NCI-H82 (cell line): ENCODE results near the gene TNFRSF12A.
"Not testable (repeated sequence)": the region's sequence is repeated elsewhere in the genome, so short reads cannot be mapped to it uniquely, and the experiment has no call there.

Source experiments
- DNase-seq: peaks from one replicate; lab custom pipeline; 2025; lab: John Stamatoyannopoulos, UW

Gene TNFRSF12A

DNA sequence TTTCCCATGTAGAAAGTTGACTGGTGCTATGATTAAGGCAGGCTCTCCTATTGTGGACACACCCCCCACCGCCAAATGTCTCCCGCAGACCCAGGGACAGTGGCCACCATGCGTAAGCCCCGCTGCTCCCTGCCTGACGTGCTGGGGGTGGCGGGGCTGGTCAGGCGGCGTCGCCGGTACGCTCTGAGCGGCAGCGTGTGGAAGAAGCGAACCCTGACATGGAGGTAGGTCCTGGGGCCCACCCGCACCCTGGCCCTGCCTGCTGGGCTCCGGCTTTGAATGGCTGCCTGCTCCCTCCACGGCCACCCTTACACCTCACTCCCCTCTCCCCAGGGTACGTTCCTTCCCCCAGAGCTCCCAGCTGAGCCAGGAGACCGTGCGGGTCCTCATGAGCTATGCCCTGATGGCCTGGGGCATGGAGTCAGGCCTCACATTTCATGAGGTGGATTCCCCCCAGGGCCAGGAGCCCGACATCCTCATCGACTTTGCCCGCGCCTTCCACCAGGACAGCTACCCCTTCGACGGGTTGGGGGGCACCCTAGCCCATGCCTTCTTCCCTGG, 29.8 kb downstream of the TNFRSF12A start:
- DNase-seq: no peak

DNA sequence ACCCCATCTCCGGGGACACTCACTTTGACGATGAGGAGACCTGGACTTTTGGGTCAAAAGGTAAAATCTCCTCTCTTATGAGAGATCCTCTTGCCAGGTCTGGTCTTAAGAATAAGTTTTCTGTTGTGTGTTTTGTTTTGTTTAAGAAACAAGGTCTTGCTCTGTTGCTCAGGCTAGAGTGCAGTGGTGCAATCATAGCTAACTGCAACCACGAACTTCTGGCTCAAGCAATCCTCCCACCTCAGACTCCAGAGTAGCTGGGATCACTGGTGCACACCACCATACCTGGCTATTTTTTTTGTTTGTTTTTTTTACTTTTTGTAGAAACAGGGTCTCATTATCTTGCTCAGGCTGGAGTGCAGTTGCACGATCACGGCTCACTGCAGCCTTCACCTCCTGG, 30.3 kb downstream of the TNFRSF12A start:
- no peak for DNase-seq

DNA sequence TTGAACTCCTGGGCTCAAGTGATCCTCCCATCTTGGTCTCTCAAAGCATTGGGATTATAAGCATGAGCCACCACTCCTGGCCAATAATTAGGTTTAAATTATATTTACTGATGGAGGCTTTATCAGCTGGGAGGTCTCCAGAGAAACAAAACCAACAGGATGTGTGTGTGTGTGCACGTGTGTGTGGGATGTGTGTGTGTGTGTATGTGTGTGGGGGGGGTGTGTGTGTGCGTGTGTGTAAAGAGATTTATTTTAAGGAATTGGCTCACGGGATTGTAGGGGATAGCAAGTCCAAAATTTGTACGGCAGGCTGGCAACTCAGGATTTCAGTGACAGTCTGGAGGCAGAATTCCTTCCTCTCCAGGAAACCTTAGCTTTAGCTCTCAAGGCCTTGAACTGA, 30.8 kb downstream of the TNFRSF12A start:
- DNase-seq: no peak

DNA sequence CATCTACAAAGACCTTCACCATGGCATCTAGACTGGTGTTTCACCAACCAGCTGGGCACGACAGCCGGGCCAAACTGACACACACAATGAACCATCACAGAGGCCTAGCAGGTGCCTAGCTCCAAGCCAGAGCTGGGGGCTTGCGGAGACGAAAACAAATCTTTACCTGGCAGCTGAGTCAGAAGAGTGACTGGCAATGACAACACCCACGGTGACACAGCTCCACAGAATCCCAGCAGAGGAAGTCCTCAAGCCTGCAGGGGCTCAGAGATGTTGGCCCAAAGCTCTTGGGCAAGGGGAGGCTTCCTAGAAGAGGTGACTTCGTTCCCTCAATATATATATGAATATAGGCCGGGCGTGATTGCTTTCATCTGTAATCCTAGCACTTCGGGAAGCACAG, 31.3 kb downstream of the TNFRSF12A start:
- no peak for DNase-seq

DNA sequence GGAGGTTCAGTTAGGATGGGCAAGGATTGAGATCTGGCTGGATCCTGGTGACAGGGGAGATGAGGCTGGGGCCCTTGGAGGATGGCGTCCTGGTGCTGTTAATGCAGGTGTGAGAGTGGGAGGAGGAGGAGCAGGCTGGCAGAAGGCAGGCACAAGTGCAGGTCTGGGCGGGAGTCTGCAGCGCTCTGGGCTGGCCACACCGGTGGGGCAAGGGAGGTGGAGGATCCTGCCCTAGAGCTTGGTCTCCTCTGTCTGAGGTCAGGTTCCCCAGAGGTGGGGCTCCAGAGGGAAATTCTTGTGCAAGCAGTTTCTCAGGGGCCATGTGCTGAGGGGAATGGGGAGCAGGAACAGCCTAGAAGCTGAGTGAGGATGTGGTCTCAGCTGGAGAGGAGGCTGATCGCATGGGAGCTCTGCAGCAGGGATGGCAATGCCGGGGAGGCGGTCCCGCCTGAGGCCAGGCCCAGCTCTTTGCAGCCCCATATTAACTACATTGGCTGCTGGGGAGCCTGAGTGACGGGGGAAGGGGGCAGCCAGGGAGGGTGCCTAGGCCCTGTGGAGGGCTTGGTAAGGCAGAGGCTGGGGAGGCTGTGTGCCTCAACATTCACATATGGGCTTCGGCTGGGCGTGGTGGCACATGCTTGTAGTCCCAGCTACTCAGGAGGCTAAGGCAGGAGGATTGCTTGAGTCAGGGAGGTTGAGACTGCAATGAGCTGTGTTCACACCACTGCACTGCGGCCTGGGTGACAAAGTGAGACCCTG, 32.6 kb downstream of the TNFRSF12A start:
- not testable (repeated sequence) for DNase-seq

DNA sequence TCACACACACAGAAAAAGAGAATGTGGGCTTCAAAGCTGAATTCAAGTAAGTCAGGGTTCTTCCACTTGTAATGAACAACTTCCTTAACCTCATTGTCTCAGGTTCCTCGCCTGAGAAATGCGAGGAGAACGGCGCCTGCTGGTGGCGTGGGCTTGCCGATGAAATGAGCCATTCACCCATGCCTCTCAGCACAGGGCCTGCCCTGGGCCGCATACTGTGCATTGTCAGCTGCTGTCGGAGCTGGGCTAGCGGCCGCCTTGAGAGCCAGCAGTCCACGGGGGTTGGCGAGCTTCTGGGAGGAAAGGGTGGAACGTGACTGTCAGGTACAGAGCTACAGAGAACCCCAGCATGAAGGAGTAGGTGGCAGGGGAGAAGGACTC, 33.2 kb downstream of the TNFRSF12A start:
- not testable (repeated sequence) for DNase-seq

DNA sequence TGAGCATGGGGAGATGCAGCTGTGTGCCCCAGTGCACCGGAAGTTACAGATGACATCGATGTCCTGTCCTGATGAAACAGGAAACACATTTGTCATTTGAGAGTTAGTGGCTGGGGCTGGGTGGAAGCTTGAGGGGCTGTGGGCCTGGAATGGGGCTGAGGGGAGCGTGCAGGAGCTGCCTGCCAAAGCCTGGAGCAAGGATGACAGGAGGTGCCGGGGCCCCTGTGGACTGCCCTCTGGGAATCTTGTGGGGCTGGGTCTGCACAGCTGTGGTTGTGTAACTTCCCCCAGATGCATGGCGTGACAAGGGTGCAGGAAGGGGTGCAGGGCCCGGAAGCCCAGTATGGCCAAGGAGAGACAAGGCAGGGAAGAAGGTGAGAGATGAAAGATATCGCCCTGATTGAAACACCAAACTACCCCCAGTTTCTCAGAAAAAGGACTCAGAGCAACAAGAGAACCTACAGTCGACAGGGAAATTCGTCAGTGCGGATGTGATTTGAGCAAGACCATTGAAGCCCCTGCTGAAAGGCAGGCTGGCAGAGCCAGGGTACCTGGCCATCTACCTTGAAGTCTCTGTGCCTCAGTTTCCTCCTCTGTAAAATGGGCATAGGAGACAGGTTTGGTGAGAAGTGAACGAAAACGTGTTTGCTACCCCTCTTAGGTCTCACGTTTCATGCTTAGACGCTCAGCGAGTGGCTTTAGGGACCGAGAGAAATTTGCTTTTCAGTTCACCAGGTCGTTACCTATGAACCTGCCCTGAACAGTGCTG, 35.0 kb downstream of the TNFRSF12A start:
- DNase-seq: no peak

DNA sequence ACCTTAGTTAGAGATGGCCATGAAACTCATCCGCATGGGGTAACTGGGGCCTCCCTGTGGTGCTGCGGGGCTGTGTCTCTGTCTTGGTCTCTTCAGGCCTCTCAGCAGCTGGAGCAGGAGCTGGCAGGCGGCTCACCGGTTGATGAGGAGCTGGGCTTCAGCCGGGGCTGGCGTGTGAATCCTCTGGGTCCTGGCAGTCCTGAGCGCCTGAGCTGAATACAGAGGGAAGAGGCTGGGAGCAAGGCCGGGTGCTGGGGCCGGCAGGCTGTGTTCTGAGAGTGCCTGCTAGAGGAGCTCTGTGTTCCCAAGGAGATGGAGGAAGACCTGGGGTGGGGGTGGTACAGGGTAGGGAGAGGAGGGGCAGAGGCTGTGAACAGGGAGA, 35.6 kb downstream of the TNFRSF12A start:
- DNase-seq: not testable (repeated sequence)

DNA sequence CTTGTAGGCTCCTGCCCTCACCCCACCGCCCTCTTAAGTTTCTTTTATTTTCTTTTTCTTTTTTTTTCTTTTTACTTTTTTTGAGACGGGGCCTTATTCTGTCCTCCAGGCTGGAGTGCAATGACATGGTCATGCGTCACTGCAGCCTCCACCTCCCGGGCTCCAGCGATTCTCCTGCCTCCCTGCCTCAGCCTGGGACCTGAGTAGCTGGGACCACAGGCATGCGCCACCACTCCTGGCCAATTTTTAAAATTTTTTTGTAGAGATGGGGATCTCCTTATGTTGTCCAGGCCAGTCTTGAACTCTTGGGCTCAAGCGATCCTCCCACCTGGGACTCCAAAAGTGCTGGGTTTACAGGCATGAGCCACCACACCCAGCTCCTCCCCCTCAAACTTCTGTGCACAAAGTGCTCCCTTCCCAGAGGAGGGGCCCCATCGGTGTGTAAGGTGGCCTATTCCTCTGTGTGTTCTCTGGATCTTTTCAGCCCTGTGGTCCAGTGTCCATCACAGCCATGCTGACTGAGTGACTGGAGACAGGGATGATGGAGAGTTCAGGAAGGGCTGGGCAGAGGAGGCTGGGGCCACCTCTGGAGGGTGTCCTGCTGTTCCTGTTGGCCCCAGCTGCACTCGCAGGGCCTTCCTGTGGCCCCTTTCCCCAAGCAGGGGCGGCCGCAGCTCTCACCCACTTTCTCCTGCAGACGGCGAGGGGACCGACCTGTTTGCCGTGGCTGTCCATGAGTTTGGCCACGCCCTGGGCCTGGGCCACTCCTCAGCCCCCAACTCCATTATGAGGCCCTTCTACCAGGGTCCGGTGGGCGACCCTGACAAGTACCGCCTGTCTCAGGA, 36.4 kb downstream of the TNFRSF12A start:
- DNase-seq: no peak

DNA sequence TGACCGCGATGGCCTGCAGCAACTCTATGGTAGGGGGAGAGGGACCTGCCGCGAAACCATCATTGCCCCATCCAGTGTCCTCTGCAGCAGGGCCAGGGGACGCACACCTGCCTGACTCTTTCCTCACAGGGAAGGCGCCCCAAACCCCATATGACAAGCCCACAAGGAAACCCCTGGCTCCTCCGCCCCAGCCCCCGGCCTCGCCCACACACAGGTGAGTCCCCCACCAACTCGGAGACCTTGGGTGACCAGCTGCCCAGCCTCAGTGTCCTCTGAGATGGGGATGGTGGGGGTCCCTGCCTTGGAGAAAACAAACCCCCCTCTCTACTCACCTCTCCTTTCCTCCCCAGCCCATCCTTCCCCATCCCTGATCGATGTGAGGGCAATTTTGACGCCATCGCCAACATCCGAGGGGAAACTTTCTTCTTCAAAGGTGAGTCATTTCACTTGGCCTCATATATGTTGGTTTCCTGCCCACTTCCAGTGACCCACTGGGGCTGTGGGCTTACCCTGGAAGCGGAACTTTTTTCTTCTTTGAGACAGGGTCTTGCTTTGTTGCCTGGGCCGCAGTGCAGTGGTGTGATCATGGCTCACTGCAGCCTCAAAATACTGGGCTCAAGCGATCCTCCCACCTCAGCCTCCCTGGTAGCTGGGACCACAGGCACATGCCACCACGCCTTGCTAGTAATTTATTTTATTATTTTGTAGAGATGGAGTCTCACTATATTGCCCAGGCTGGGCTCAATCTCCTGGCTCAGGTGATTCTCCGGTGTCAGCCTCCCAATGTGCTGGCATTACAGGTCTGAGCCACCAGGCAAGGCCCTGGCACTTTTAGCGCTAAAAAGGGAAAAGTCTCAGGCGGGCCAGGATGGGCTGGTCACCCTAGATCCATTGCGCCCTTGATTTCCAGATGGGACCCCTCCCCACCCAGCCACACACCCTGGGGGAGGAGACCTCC, 37.3 kb downstream of the TNFRSF12A start:
- no peak for DNase-seq

DNA sequence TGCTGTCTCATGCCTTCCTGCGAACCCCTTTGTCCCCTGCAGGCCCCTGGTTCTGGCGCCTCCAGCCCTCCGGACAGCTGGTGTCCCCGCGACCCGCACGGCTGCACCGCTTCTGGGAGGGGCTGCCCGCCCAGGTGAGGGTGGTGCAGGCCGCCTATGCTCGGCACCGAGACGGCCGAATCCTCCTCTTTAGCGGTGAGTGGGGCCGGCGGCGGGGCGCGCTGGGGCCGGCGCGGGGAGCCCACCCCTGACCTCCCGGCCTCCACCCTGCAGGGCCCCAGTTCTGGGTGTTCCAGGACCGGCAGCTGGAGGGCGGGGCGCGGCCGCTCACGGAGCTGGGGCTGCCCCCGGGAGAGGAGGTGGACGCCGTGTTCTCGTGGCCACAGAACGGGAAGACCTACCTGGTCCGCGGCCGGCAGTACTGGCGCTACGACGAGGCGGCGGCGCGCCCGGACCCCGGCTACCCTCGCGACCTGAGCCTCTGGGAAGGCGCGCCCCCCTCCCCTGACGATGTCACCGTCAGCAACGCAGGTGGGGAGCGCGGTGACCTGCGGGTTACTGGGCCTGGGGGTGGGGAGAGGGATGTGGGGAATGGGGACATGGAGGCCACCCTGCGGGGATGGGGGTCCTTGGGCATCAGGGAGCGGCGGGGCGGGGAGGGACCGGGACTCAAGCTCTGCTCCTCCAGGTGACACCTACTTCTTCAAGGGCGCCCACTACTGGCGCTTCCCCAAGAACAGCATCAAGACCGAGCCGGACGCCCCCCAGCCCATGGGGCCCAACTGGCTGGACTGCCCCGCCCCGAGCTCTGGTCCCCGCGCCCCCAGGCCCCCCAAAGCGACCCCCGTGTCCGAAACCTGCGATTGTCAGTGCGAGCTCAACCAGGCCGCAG, 38.2 kb downstream of the TNFRSF12A start:
- DNase-seq: peak; percentile 74

DNA sequence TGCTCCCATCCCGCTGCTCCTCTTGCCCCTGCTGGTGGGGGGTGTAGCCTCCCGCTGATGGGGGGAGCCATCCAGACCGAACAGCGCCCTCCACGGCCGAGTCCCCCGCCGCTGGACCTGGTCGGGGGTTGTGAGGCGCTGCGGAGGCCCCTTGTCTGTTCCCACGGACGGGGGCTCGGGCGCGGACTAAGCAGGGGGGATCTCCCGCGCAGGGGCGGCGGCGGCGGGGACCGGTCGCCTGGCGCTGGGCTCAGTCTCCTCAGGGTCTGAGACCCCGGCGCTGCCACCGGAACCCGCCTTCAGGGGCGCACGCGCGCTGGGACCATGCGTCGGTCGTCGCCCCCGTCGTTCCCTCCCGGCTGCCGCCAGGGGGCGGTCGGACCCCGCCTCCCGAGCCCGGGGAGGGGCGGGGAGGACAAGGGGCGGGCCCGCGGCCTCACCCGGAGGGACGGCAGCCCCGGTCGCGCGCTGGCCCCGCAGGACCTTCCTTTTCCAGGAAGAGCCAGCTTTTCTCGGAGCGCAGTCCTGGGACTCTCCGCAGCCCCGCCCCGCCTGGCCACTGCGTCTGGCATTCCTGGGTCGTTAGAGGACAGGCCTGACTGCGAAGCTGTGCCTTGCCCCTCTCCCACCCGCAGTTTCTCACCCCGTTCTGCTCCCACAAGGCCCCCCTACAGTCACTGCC, 39.0 kb downstream of the TNFRSF12A start:
- peak; percentile 92 for DNase-seq

DNA sequence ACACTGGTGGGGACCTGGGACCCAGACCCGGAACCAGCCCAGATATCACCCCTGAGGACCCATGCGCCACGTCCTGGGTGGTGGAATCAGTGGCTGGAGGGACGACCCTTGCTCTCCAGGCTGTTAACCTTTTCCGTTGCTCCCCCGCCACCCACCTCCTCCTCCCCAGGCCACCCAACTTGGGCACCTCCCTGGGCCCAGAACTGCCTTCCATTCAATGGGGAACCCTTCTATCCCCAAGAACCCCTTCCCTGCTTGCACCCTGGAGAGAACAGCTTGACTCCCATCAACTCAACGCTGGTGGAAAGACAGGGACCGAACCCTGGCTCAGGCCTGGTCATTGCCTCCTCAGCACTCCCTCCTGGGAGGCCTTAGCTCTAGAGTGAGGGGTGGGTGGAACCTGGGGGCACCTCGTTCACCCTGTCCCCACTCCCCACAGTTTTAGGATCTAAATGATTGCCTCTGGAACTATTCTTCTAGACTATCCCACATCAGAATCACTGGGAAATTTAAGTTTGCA, 39.6 kb downstream of the TNFRSF12A start:
- no peak for DNase-seq

DNA sequence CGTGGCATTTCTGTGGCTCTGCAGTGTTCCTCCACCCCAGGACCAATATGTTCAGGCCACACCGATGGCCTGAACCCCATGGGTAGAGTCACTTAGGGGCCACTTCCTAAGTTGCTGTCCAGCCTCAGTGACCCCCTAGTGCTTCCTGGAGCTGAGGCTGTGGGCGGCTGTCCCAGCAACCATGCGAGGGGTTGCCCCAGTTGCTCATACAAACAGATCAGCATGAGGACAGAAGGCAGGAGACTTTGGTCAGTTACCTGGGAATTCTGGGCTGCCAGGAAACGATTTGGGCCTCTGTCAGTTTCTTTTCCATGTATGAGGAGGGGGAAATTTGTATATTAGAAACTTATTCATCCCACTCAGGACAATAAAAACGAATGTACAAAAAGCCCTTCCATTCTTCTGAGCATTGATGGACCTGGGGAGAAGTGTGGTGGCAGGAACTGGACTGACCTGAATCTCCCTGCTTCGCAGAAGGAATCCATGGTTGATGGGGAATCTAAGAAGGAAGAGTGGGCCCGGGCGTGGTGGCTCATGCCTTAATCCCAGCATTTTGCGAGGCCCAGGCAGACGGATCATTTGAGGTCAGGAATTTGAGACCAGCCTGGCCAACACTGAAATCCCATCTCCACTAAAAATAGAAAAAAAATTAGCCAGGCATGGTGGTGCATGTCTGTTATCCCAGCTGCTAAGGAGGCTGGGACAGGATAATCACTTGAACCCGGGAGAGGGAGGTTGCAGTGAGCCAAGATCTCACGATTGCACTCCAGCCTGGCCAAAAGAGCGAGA, 40.4 kb downstream of the TNFRSF12A start:
- DNase-seq: peak; percentile 74

DNA sequence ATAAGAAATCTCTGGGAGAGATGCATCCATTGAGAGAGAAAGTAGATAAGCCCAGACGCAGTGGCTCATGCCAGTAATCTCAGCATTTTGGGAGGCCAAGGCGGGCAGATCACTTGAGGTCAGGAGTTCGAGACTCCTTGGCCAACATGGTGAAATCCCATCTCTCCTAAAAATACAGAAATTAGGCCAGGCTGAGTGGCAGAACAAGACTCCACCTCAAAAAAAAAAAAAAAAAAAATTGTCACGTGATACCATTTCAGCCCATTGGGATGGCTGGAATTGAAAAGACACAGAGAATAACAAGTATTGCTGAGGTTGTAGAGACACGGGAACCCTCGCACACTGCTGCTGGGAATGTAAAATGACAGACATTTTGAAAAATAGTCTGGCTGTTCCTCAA, 42.4 kb downstream of the TNFRSF12A start:
- DNase-seq: no peak

DNA sequence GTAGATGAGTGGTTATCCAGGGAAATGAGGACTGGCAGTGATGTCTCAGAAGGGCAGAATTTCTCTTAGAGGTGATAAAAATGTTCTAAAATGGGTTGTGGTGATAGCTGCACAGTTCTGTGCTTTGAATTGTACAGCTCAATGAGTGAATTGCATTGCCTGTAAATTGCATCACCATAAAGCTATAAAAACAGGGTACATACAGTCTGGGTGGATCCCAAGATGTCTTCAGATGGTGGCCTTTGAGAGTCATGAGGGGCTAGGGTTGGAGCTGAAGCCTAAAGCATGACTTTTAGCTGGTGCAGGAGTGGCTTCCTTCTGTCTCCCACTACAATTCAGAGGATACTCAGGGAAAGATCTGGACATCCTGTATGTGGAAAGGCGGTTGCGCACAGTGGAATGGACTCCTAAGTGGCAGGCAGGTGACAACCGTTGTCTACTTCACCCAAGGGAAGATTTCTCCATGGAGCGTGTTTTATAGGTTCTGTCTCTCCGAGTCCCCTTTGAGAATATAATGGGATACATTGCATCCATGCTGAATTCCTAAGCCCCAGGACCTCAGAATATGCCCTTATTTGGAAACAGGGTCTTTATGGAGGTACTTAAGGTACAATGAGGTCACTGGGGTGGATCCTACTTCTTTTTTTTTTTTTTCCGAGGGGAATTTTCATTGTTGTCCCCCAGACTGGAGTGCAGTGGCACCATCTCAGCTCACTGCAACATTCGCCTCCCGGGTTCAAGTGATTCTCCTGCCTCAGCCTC, 43.6 kb downstream of the TNFRSF12A start:
- DNase-seq: no peak

DNA sequence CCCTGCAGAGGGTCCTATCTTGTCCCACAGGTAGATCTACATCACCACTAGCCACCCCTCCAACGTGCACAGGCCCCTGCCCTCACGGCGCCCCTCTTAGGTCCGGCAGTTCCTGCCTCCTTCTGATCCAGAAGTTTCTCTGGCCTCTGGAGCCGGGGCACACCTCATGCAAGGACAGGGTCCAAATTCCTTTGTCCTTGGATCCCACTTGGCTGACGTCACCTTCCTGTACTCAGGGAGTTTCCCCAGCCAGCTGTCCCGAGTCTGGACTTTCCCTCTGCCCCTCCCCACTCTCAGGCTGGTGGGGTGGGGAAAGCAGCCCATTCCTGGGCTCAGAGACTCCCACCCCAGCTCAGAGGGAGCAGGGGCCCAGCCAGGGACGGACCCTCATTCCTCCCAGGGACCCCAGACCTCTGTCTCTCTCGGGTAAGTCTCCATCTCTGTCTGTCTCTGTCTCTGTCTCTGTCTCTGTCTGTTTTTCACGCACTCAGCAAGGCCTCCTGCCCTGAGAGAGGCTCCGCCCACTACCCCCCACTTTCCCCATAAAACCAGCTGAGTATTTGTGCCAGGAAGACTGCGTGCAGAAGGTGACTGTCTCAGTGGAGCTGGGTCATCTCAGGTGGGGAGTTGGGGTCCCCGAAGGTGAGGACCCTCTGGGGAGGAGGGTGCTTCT, 45.0 kb downstream of the TNFRSF12A start, which contains the start of gene IL32:
IL32 (plus strand) TSS at position 572 of the 673 bp plus-strand sequence. CDS start 172 bp downstream, outside the sequence.
- no peak for DNase-seq
